ENCODE data around the gene SRGN.

The SRGN gene

DNA sequence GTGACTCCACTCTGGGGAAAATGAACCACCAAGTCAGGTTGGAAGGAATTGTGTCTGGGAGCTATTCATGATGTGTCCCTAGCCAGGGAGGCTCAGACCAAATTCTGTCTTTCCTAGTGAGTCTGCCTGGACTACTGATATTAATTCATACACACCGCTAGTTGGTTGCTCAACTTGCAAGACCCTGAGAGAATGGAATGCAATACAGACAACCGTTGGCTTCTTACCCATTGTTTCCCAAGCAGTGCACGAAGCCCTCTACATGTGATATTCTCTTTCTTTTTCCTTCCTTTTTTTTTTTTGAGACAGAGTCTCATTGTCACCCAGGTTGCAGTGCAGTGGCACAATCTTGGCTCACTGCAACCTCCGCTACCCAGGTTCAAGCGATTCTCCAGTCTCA is 19.4 kb upstream of the SRGN start:
- no peak for DNase-seq (ENCODE audit: low read depth)
- no peak overlapping the region for H3K4me3 ChIP-seq (ENCODE audit: low read length)
- TF ChIP-seq, protein P1, sequence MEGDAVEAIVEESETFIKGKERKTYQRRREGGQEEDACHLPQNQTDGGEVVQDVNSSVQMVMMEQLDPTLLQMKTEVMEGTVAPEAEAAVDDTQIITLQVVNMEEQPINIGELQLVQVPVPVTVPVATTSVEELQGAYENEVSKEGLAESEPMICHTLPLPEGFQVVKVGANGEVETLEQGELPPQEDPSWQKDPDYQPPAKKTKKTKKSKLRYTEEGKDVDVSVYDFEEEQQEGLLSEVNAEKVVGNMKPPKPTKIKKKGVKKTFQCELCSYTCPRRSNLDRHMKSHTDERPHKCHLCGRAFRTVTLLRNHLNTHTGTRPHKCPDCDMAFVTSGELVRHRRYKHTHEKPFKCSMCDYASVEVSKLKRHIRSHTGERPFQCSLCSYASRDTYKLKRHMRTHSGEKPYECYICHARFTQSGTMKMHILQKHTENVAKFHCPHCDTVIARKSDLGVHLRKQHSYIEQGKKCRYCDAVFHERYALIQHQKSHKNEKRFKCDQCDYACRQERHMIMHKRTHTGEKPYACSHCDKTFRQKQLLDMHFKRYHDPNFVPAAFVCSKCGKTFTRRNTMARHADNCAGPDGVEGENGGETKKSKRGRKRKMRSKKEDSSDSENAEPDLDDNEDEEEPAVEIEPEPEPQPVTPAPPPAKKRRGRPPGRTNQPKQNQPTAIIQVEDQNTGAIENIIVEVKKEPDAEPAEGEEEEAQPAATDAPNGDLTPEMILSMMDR (IDR thresholded peaks at IDR 0.05; ENCODE audit: insufficient read depth, low read depth, low read length, missing control alignments): no peak

GRCh38 chr10:69069090-69070042 is 18.5 kb upstream of the SRGN start:
- TF ChIP-seq, protein P1 (IDR thresholded peaks at IDR 0.05; ENCODE audit: insufficient read depth, low read depth, low read length, missing control alignments): no peak
- no peak for DNase-seq (ENCODE audit: low read depth)
- H3K4me3 ChIP-seq (ENCODE audit: low read length): no peak overlapping the region

DNA sequence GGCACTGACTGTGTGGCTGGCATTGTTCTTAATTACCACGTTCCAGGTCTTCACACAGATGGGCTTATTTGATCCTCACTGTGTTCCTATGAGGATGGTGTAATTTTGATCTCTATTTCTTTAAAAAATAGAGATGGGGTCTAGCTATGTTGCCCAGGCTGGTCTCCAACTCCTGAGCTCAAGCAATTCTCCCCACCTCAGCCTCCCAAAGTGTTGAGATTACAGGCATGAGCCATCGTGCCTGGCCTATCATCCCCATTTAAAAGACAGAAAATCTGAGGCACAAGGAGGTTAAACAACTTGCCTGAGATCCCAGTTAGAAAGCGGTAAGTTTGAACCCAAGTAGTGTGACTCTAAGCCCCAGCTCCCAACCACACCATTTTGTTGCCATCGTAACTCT is 17.0 kb upstream of the SRGN start:
- H3K4me3 ChIP-seq (ENCODE audit: low read length): no peak overlapping the region
- TF ChIP-seq, protein P1 (IDR thresholded peaks at IDR 0.05; ENCODE audit: insufficient read depth, low read depth, low read length, missing control alignments): no peak
- DNase-seq (ENCODE audit: low read depth): no peak

DNA sequence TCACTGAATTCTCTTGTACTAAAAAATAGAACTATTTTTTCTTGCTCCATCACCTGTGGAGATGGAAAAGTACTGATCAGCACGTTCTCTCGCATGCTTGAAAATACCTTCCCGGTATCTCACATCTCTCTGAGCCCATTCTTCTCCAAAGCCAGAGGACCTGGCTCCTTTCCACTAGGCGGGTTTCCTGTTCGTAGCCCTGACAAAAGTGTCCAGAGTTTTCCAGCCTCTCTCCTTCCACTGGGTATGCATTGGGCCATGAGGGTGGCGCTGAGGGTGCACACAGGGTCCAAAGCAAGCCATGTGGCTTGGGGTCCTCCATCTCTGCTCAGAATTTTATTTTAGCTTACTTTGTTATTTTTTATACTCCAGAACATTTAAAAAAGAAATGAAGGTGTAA is 16.3 kb upstream of the SRGN start:
- TF ChIP-seq, protein P1 (IDR thresholded peaks at IDR 0.05; ENCODE audit: insufficient read depth, low read depth, low read length, missing control alignments): no peak
- H3K4me3 ChIP-seq (ENCODE audit: low read length): no peak overlapping the region
- no peak for DNase-seq (ENCODE audit: low read depth)

GRCh38 chr10:69073026-69073425 is 14.9 kb upstream of the SRGN start:
- TF ChIP-seq, protein P1 (IDR thresholded peaks at IDR 0.05; ENCODE audit: insufficient read depth, low read depth, low read length, missing control alignments): no peak
- no peak for DNase-seq (ENCODE audit: low read depth)
- no peak overlapping the region for H3K4me3 ChIP-seq (ENCODE audit: low read length)

- DNase-seq (ENCODE audit: low read depth): no peak
- H3K4me3 ChIP-seq (ENCODE audit: low read length): no peak overlapping the region
- TF ChIP-seq, protein P1 (IDR thresholded peaks at IDR 0.05; ENCODE audit: insufficient read depth, low read depth, low read length, missing control alignments): no peak
These were observed 14.1 kb upstream of the SRGN start for GRCh38 chr10:69073736-69074364.

Measured in epithelial cell of esophagus (primary cell).